ENCODE data around the gene KCTD7. TPM values are rescaled to one million over a fixed set of nuclear protein-coding genes. Genes with fewer than 3 reads are reported as not detected.
"Not testable (repeated sequence)": the region's sequence is repeated elsewhere in the genome, so short reads cannot be mapped to it uniquely, and the experiment has no call there.

Gene KCTD7
- total RNA-seq, 1 donor = 14.8 TPM

DNA sequence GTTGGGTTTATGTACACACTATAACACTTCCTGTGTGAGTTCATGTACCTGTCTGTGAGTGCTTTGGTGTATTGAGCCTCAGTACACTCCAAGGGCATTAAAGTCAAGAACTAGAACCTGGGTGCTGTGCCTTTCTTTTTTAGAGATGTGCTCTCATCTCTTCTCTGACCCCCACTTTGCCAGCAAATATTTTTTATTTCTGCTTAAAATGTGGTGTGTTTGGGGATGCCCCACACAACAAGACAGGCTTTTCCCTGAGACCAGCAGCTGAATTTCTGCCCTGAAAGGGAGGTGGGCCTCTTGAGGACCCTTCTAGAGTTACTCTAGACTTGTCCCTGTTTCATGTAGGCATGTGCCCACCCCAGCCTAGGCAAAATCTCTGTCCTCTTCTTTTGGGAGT is 14.3 kb downstream of the KCTD7 start:
- H3K36me3 ChIP-seq (ENCODE audit: insufficient read depth, low read length) = peaks cover 78% of the 10 kb centered on the region
- no peak overlapping the region for H3K4me3 ChIP-seq (ENCODE audit: insufficient read depth, low read length)
- no peaks in the 10 kb centered on the region for H3K4me1 ChIP-seq (ENCODE audit: insufficient read depth, low read length)
- H2AFZ ChIP-seq (ENCODE audit: low read length) = no peak overlapping the region
- H3K79me2 ChIP-seq (ENCODE audit: insufficient read depth, low read length) = peaks cover 16% of the 10 kb centered on the region
- H3K9me3 ChIP-seq (ENCODE audit: low read depth, low read length) = no peaks in the 10 kb centered on the region
- no peak overlapping the region for H3K4me2 ChIP-seq (ENCODE audit: insufficient read depth, low read length)
- DNase-seq (ENCODE audit: insufficient read length, low spot score, missing footprints) = no peak
- H4K20me1 ChIP-seq (ENCODE audit: insufficient read depth, low read length) = no peaks in the 10 kb centered on the region
- no peaks in the 10 kb centered on the region for H3K27me3 ChIP-seq (ENCODE audit: insufficient read depth, low read length)
- H3K27ac ChIP-seq (ENCODE audit: low read depth, low read length) = no peak overlapping the region
- TF ChIP-seq, protein P1, sequence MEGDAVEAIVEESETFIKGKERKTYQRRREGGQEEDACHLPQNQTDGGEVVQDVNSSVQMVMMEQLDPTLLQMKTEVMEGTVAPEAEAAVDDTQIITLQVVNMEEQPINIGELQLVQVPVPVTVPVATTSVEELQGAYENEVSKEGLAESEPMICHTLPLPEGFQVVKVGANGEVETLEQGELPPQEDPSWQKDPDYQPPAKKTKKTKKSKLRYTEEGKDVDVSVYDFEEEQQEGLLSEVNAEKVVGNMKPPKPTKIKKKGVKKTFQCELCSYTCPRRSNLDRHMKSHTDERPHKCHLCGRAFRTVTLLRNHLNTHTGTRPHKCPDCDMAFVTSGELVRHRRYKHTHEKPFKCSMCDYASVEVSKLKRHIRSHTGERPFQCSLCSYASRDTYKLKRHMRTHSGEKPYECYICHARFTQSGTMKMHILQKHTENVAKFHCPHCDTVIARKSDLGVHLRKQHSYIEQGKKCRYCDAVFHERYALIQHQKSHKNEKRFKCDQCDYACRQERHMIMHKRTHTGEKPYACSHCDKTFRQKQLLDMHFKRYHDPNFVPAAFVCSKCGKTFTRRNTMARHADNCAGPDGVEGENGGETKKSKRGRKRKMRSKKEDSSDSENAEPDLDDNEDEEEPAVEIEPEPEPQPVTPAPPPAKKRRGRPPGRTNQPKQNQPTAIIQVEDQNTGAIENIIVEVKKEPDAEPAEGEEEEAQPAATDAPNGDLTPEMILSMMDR (IDR thresholded peaks at IDR 0.05; ENCODE audit: extremely low read depth, low read depth, low read length) = no peak

DNA sequence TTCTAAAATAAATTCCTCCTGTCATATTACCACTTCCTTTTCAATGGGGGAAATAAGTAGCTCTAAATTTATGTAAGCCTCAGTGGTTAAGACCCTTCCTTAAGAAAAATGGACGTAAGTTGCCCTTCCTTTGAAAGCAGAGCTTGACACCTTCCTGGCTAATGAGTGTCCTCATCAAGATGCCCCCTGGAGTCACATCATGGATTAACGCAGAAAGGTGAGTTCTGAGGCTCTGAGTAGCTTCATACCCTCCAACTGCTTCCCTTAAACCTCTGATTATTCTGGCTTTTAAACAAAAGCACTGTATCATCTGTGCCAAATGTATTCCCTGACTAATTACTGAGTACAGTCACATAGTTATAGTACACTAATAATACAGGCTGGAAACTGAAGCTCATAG is 14.7 kb downstream of the KCTD7 start:
- Histone ChIP-seq H3K4me2 (ENCODE audit: insufficient read depth, low read length) (no peak overlapping the region), H3K27me3 (ENCODE audit: insufficient read depth, low read length) (no peaks in the 10 kb centered on the region), H3K27ac (ENCODE audit: low read depth, low read length) (no peak overlapping the region), H4K20me1 (ENCODE audit: insufficient read depth, low read length) (no peaks in the 10 kb centered on the region), H2AFZ (ENCODE audit: low read length) (no peak overlapping the region), H3K9me3 (ENCODE audit: low read depth, low read length) (no peaks in the 10 kb centered on the region), H3K4me3 (ENCODE audit: insufficient read depth, low read length) (no peak overlapping the region), H3K4me1 (ENCODE audit: insufficient read depth, low read length) (no peaks in the 10 kb centered on the region), H3K36me3 (ENCODE audit: insufficient read depth, low read length) (peaks cover 74% of the 10 kb centered on the region), H3K79me2 (ENCODE audit: insufficient read depth, low read length) (peaks cover 13% of the 10 kb centered on the region)
- TF ChIP-seq, protein P1 (IDR thresholded peaks at IDR 0.05; ENCODE audit: extremely low read depth, low read depth, low read length) = no peak
- no peak for DNase-seq (ENCODE audit: insufficient read length, low spot score, missing footprints)

DNA sequence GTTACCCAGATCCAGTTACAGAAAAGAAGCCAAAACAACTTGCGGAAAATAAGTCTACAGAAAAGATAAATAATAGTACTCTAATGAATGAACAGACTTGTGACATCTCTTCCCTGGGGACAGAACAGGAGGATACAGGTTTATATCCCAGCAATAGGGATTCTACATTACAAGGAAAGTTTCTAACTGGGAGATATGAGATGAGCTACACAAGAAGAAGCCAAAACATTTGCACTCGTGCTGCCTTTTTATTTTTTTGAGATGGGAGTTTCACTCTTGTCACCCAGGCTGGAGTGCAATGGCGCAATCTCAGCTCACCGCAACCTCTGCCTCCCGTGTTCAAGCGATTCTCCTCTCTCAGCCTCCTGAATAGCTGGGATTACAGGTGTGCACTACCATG is 22.3 kb downstream of the KCTD7 start:
- H4K20me1 ChIP-seq (ENCODE audit: insufficient read depth, low read length); H3K27ac ChIP-seq (ENCODE audit: low read depth, low read length); H3K27me3 ChIP-seq (ENCODE audit: insufficient read depth, low read length); H3K4me3 ChIP-seq (ENCODE audit: insufficient read depth, low read length); H3K9me3 ChIP-seq (ENCODE audit: low read depth, low read length); DNase-seq (ENCODE audit: insufficient read length, low spot score, missing footprints); H3K4me2 ChIP-seq (ENCODE audit: insufficient read depth, low read length); H2AFZ ChIP-seq (ENCODE audit: low read length); H3K79me2 ChIP-seq (ENCODE audit: insufficient read depth, low read length); H3K4me1 ChIP-seq (ENCODE audit: insufficient read depth, low read length): not testable (repeated sequence)
- peaks cover 13% of the 10 kb centered on the region for H3K36me3 ChIP-seq (ENCODE audit: insufficient read depth, low read length)

DNA sequence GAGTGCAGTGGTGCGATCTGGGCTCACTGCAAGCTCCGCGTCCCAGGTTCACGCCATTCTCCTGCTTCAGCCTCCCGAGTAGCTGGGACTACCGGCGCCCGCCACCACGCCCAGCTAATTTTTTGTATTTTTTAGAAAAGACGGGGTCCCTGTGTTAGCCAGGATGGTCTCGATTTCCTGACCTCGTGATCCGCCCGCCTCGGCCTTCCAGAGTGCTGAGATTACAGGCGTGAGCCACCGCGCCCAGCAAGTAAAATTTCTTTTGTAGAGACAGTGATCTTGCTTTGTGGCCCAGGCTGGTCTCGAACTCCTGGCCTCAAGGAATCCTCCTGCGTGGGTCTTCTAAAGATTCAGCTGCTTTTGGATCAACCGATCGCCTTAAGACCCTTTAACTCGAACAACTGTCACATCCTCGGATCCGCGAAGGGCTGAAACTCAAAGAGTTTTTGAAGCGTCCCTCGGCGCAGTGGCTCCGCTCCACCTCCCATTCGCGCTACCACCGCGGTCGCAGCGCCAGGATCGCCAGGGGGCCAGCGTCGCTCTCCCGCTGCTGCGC is 25.1 kb downstream of the KCTD7 start:
- peaks cover 33% of the 10 kb centered on the region for H3K79me2 ChIP-seq (ENCODE audit: insufficient read depth, low read length)
- peak overlapping the region; percentile 74 for H3K4me2 ChIP-seq (ENCODE audit: insufficient read depth, low read length)
- H2AFZ ChIP-seq (ENCODE audit: low read length) = peak overlapping the region; percentile 75
- DNase-seq (ENCODE audit: insufficient read length, low spot score, missing footprints); H3K9me3 ChIP-seq (ENCODE audit: low read depth, low read length); H3K4me1 ChIP-seq (ENCODE audit: insufficient read depth, low read length); H3K36me3 ChIP-seq (ENCODE audit: insufficient read depth, low read length); H4K20me1 ChIP-seq (ENCODE audit: insufficient read depth, low read length); H3K27me3 ChIP-seq (ENCODE audit: insufficient read depth, low read length): not testable (repeated sequence)
- peak overlapping the region; percentile 95 for H3K4me3 ChIP-seq (ENCODE audit: insufficient read depth, low read length)
- H3K27ac ChIP-seq (ENCODE audit: low read depth, low read length) = peak overlapping the region; percentile 98

DNA sequence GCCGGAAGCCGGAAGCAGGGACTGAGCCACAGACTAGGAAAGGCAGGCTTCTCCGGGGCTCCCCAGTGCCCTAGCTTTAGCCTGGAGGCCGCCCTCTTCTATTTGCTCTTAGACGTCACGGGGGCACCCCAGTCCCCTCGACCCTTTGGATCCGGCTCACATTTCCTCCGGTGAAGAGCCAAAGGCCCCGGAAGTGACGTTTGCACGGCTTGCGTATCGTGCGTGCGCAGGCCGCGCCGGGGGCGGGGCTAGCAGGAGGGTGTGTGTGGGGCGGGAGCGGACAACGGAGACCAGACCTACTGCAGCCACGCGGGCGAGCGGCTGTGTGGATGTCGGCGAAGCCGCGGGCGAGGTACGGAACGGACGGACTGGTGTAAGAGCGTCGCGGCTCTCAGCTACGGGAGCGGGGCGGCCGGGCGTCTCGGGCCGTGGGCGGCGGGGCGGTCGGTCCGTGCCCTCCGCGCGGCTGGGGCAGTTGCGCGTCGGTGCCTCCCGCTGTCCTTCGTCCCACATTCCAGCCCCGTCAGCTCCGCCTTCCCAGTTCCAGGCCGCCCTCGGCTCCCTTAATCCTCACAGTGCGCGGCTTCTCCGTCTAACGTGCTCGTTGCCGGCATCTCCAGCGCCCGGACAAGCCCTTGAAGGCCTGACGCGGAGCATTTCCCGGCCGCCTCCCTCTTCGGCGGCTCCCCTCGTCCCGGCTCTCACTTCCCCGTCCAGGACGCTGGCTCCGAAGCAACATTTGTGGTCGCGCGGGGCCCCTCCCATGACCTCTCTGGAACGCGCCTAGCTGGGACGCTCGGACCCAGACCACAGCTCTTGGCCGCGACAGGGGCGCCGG is 25.8 kb downstream of the KCTD7 start:
- Histone ChIP-seq H3K4me1 (ENCODE audit: insufficient read depth, low read length) (peaks cover 7% of the 10 kb centered on the region), H3K79me2 (ENCODE audit: insufficient read depth, low read length) (peaks cover 40% of the 10 kb centered on the region), H3K27me3 (ENCODE audit: insufficient read depth, low read length) (no peaks in the 10 kb centered on the region), H3K36me3 (ENCODE audit: insufficient read depth, low read length) (no peaks in the 10 kb centered on the region), H4K20me1 (ENCODE audit: insufficient read depth, low read length) (peaks cover 3% of the 10 kb centered on the region), H3K9me3 (ENCODE audit: low read depth, low read length) (no peaks in the 10 kb centered on the region), H3K4me3 (ENCODE audit: insufficient read depth, low read length) (peak overlapping the region; percentile 95), H3K4me2 (ENCODE audit: insufficient read depth, low read length) (peak overlapping the region; percentile 74), H2AFZ (ENCODE audit: low read length) (peak overlapping the region; percentile 75), H3K27ac (ENCODE audit: low read depth, low read length) (peak overlapping the region; percentile 98)
- DNase-seq (ENCODE audit: insufficient read length, low spot score, missing footprints) = peak; percentile 98
- TF ChIP-seq, protein P1 (IDR thresholded peaks at IDR 0.05; ENCODE audit: extremely low read depth, low read depth, low read length) = no peak

DNA sequence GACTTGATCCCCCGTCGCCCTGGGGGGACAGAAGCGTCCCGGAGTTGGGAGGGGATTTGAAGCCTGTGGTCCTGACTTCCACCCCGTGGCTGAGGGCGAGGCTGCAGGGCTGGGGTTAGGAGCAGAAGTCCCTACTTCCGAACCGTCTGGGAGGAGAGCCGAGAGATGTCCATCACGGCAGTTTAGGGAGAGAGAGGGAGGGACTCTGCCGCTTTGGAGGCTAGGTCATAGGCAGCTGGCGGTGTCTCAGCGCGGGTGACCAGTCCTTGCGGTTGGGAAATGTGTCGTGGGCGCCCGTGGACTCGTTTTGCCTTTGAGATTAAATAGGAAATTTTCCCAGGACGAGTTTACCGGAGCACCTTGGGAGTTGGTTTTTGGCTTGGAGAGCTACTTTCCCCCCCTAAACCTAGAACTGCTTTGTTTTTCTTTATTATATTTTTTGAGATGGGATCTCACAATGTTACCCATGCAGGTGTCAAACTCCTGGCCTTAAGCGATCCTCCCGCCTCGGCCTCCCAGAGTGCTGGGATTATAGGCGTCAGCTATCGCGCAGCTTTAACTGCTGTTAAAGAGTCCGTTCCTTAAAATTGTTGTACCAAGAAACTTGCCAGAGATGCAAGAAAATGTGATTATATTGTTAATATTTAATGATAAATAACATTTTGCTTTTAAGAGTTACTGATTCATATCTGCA is 26.6 kb downstream of the KCTD7 start:
- peaks cover 48% of the 10 kb centered on the region for H3K79me2 ChIP-seq (ENCODE audit: insufficient read depth, low read length)
- DNase-seq (ENCODE audit: insufficient read length, low spot score, missing footprints); H4K20me1 ChIP-seq (ENCODE audit: insufficient read depth, low read length); H3K9me3 ChIP-seq (ENCODE audit: low read depth, low read length); H3K4me1 ChIP-seq (ENCODE audit: insufficient read depth, low read length); H3K36me3 ChIP-seq (ENCODE audit: insufficient read depth, low read length); H3K27me3 ChIP-seq (ENCODE audit: insufficient read depth, low read length): not testable (repeated sequence)
- peak overlapping the region; percentile 74 for H3K4me2 ChIP-seq (ENCODE audit: insufficient read depth, low read length)
- H3K4me3 ChIP-seq (ENCODE audit: insufficient read depth, low read length) = peak overlapping the region; percentile 95
- H2AFZ ChIP-seq (ENCODE audit: low read length) = peak overlapping the region; percentile 75
- H3K27ac ChIP-seq (ENCODE audit: low read depth, low read length) = peak overlapping the region; percentile 98

Data from osteoblast (primary cell).